Activated CD4-positive, alpha-beta T cell treated with anti-CD3 and anti-CD28 coated beads for 24 hours (primary cell): Measurements from ENCODE around the gene PLEKHJ1.
"Not testable (repeated sequence)": the region's sequence is repeated elsewhere in the genome, so short reads cannot be mapped to it uniquely, and the experiment has no call there.

ENCODE experiments used
- DNase-seq, 2 donors: peaks; one replicate each; pipeline ENCODE4 v3.0.0-alpha.2; 2020; ENCODE audit warnings: low read depth in 2 of 2

Gene PLEKHJ1, protein sequence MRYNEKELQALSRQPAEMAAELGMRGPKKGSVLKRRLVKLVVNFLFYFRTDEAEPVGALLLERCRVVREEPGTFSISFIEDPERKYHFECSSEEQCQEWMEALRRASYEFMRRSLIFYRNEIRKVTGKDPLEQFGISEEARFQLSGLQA

DNA sequence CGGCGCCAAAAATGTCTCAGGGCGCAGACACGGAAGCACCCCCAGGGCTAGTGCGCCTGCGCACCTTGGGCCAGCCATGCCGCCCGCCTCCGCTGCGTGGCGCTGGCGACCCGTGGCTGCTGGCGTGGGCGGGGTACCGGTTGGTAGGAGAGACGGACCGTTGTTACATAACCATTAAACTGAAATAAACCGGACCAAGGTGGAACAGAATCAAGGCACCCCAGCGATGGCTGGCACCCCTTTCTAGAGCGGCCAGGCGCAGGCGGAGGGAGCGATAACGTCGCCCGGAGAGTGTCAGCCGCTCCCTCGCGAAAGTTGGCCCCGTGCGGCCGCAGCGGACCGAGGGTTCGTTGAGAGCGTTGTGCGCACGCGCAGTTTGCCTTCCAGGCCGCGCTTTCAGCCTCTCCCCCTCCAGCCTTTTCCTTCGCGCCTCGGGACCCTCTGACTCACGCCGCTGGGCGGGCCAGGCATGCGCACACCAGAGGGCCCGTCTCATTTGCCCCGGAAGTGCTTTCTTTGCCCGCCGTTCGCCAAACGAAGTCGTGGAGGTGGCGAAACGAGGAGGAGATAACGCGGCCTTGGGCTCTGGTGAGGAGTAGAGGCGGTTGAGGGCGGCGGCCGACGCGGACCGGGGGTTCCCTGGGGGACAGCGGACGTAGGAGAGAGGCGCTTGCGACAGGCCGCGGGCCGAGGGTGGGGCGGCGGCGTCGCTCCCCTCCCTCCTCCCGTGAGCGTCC lies at the start of gene PLEKHJ1, which contains the start of gene SF3A2:
PLEKHJ1 (minus strand) TSS at position 16 of the 737 bp plus-strand sequence. CDS start 81 bp downstream, outside the sequence.
SF3A2 (plus strand) TSS at position 511 of the 737 bp plus-strand sequence. CDS start 6,595 bp downstream, outside the sequence.
- DNase-seq = peak; percentile 96

DNA sequence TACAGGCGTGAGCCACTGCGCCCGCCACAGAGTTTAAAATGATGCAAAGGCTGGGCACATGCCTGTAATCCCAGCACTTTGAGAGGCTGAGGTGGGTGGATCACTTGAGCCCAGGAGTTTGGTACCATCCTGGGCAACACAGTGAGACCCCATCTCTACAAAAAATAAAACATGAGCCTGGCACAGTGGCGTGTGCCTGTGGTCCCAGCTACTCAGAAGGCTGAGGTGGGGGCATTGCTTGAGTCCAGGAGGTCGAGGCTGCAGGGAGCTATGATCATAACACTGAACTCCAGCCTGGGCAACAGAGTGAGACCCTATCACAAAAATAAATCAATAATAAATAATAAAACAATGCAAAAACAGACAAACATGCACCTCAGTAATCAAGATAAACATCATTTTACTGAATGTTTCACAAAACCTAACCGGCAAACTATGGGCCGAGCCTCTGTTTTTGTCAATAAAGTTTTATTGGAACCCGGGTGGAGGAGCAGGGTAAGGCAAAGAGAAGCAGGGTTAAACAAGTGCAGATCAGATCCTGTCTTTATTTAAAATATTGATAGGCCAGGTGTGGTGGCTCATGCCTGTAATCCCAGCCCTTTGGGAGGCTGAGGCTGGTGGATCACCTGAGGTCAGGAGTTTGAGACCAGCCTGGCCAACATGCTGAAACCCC lies 47.8 kb upstream of the PLEKHJ1 start:
- no peak for DNase-seq

DNA sequence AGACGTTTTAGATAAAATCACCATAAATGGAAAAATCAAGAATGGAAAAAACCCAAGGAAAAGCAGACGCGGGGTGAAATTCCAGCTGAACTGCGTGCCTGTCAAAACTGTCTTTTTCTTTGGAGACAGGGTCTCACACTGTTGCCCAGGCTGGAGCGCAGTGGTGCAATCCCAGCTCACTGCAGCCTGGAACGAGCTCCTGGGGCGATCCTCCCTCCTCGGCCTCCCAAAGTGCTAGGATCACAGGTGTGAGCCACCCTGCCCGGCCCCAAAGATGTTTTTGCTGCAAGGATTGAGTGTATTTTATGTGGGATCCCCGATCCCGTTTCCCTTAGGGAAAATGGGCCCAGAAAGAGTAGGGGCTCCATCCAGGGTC lies 46.7 kb upstream of the PLEKHJ1 start:
- no peak for DNase-seq

DNA sequence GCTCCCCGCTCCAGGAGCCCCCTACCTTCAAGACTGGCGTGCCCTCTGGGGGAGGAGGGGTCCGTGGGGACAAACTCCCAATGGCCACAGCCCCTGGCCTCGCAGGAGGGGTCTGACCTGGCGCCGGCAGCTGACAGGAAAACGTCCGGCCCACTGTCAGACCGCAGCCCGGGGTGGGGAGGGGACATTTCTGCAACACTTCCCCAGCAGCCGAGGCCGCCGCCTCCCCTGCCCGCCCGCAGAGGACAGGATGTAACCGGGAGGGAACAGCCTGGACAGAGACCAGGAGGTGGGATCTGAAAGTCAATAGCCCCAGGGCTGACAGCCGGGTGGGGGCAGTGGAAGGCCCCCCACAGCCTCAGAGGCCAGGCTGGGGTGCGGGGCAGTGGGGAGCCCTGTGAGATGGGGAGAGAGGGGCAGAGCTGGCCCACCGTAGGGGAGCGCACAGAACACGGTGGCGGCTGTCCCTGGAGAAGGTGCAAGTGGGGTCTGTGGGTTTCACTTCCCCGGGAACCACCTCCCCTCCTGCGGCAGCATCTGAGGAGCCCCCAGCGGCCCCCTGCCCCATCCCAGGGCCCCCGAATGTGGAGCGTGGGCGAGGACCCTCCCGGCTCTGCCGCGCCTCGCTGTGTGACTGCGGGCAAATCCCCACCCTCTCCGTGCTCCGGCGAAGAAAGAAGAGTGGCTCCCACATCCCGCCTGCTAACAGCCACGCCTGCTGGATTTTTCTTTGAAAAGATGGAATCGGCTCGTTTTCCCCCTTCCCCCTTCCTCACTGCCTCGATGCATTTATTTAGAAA lies 46.1 kb upstream of the PLEKHJ1 start, which contains the start of gene PEAK3:
PEAK3 (minus strand) TSS at position 114 of the 800 bp plus-strand sequence. CDS start 1,244 bp downstream, outside the sequence.
- no peak for DNase-seq

GRCh38 chr19:2281265-2282061 lies 45.3 kb upstream of the PLEKHJ1 start:
- not testable (repeated sequence) for DNase-seq

DNA sequence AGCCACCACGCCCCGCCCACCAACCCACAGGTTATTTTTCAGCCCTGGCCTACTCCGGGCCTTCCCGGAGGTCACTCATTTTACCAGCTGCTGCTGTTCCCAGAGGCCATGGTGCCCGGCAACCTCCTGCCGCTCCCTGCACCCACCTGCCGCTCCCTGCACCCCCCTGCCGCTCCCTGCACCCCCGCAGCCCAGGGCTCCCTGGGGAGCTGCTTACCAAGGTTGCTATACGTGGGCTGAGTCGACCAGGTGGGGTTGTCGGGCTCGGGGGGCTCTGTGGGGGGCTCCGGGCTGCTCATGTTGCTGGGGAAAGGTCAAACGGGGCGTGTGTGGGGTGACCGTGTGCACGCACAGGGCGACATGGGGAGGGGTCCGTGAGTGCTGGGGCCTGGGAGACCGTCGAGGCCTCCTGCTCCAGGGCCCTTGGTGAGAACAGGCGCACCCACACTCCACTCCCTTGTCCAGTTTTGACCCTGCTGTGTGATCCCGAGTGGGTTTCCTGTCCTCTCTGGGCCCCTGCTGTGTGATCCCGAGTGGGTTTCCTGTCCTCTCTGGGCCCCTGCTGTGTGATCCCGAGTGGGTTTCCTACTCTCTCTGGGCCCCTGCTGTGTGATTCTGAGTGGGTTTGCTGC lies 44.6 kb upstream of the PLEKHJ1 start:
- DNase-seq = no peak

DNA sequence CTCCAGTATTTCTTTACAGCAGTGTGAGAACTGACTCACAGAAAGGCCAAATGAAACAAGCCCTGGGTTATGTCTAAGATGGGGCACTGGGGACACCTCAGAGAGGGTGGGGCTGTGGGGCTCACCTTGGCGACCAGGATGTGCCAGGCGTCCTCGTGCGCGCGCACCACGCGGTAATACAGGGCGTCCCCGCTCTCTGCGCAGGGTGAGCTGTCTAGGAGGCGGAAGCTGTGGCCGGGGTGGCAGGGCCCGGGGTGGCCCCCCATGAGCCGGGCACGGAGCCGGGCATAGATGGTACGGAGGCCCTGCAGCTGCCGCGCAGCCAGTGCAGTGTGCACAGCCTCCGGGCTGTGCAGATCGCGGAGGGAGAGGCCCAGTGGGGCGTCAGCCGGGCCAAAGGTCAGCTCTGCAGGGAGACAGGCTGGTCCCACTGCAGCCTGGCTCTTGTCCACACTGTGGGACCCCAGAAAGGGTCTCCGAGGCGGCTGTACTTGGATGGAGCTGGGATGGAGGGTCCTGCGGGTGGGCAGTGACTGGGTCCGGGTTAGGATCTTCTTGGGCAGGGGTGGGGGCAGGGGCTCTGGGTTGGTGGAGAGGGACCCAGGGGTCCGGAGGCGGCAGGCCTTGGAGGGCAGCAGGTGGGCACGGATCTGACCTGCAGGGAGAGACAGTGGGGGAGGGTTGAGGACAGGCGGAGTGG lies 42.5 kb upstream of the PLEKHJ1 start:
- no peak for DNase-seq

GRCh38 chr19:2277138-2277537 lies 41.0 kb upstream of the PLEKHJ1 start:
- no peak for DNase-seq

DNA sequence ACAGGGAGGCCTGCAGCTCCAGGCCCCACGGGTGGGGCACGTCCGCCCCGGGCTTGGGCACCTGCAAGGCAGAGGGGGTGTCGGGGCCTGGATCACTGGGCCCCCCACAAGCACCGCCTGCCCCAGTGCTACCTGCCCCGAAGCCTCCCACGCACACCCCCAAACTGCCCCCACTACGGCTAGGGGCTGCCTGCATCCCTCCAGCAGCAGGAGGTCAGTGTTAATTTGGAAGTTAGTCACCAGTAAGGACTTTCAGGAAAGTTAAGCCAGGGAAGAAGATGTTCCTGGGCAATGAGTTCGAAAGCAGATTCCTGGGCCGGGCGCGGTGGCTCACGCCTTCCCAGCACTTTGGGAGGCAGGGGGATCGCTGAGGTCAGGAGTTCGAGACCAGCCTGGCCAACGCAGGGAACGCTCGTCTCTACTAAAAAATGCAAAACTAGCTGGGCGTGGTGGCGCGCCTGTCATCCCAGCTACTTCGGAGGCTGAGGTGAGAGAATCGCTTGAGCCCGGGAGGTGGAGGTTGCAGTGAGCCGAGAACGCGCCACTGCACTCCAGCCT lies 40.4 kb upstream of the PLEKHJ1 start:
- no peak for DNase-seq

GRCh38 chr19:2275588-2276428 lies 39.7 kb upstream of the PLEKHJ1 start:
- DNase-seq = no peak

DNA sequence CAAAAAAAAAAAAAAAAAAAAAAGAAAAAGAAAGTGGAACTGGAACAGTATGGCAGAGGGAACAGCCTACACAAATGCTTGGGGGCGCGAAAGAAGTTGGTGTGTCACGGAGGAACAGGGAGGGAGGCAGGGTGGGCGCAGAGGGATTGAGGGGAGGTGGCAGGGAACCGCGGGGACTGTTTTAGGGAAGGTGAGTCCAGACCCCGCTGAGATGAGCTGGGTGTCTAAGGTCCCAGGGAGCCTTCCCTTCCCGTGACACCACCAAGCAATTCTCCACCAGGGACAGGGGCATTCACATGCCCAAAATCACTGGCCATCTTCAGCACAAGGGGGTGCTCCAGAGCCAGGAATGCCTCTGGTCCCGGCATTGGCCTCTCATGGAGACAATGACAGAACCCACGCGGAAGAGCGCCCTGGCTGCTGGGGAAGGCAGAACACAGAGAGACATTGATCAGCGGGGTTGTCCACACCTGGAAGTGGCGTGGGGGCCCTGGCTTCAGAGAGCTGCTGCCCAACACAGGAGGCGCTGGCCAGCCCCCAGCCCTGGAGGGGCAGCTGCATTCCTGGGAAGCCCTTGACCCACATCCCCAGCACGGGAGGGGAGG lies 38.9 kb upstream of the PLEKHJ1 start:
- no peak for DNase-seq

DNA sequence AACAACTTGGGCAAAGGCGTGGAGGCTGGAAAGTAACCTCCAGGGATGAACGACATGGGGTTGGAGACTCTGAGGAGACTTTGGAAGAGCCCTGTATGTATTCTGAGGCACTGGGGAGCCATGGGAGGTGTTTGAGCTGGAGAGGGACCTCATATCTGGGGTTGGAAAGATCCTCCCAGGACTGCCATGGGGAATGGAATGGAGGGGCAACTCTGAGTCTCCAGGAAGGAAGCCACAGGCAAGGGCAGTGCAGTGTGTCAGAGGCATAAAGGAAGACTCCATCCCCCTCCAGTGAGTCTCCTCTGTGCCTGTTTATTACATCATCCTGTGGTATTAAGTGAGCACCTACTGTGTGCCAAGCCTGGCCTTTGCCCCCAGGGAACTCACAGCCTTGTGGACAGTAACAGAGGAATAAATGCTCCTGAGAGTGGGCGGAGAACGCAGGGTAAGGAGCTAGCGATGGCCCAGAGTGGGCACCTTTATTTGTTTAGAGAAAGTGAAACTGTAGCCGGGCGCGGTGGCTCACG lies 38.1 kb upstream of the PLEKHJ1 start:
- DNase-seq = no peak

DNA sequence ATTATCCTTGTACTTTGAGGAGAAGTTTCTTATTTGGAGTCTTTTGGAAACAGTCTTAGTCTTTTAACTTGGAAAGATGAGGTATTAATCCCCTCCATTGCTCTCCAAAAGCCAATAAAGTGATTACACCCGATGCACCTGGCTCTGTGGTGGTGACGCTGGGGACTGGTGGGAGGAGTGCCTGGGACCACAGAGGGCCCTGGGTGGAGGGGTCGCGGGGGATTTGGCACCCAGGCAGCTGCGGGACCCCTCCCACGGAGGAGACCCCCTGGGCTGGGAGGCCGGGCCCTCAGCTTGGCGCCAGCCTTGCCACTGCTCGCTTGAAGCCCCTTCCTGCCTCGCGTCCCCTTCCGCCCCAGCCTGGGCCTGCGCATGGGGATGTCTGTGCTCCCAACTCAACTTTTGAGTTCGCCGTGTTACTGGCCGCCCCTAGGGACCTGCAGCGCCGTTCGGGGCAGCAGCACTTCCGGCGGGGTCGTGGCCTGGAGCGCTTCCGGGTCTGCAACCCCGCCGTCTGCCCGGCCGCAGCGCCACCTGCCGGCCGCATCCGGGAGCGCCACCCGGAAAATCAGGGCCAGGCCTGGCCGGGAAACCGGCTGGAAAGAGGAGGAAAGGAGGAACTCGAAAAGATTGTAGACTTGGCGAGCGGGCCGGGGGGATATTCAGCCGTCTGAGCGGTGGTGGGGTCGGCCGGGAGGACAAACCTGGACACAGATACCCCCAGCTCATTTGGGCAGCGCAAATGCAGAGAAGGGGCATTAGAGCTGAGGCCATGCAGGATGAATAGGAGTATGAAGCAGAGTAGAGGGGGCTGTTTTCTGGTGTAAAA lies 37.4 kb upstream of the PLEKHJ1 start:
- DNase-seq = peak; percentile 63 to 64

DNA sequence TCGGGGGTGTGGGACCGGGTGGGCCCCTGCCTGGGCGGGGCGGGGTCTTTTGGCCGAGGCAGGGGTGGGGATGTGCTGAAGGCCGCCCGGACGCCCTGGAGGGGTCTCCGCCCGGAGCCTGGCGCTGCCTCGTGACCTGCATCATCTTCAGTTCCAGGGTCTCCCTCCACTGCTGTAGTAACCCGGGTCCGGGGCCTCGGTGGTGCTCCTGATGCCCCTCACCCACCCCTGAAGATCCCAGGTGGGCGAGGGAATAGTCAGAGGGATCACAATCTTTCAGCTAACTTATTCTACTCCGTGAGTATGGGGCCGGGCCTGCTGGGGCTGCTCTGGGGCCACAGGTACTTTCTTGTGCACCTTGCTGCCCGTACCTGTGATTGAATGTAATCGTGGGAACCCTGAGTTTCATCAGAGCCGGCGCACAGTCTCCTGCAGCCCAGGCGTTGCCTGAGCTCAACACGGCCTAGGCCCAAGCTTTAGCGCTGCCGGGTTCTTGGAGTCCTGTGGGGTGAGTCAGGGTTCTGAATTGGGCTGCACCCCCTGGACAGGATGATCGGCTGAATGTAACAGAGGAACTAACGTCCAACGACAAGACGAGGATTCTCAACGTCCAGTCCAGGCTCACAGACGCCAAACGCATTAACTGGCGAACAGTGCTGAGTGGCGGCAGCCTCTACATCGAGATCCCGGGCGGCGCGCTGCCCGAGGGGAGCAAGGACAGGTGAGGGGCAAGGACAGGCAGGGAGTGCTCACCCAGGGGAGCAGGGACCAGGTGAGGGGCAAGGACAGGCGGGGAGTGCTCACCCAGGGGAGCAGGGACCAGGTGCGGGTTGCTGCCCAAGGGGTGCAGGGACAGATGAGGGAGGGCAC lies 35.3 kb upstream of the PLEKHJ1 start:
- DNase-seq = no peak

GRCh38 chr19:2270423-2271233 lies 34.5 kb upstream of the PLEKHJ1 start:
- peak; percentile 52 to 61 for DNase-seq

DNA sequence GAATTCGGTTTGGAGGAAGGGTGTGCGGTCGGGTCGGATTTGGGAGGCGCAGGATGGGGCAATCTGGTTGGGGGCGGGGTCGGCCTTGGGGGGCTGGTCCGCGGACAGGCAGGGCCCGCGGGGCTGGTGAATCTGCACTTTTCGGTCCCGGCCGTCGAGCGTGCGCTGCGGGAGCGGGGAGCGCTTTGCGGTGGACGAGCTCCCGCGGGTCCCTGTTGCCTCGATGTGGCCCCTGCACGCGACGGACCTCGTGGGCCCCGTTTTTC lies 34.0 kb upstream of the PLEKHJ1 start:
- no peak for DNase-seq
